Natural killer cell (primary cell): Measurements from ENCODE around the gene ADRA2C. TPM values are rescaled to one million over a fixed set of nuclear protein-coding genes. Genes with fewer than 3 reads are reported as not detected.

Source experiments
- ATAC-seq, 3 donors: fragments of 150-1000 bp in 2 of 3; fragments of 200-7000 bp in 1 of 3; cut with Tn5 transposase; 1 replicate in 1 of 3; 2 replicates in 2 of 3; pipeline ENCODE4 v1.10.0; 2021; ENCODE audit warnings: mild to moderate bottlenecking in 2 of 3, moderate library complexity in 2 of 3
- DNase-seq, 2 donors: peaks; one replicate each; pipeline versions ENCODE4 v3.0.0 to v3.0.0-alpha.2; 2013 to 2021; ENCODE audit warnings: mixed read lengths in 1 of 2
- H3K27ac ChIP-seq: one replicate; pipeline ENCODE4 v1.5.1; 2013; ENCODE audit warnings: mild to moderate bottlenecking, low read length
- H3K27me3 ChIP-seq: one replicate; pipeline ENCODE4 v1.6.1; 2013; ENCODE audit warnings: low read length; ENCODE audit not compliant: control insufficient read depth, insufficient read depth
- H3K36me3 ChIP-seq: one replicate; pipeline ENCODE4 v1.6.1; 2013; ENCODE audit warnings: low read length; ENCODE audit not compliant: control insufficient read depth, insufficient read depth
- H3K4me1 ChIP-seq: one replicate; pipeline ENCODE4 v1.6.1; 2013; ENCODE audit warnings: low read length; ENCODE audit not compliant: control insufficient read depth, insufficient read depth
- H3K4me3 ChIP-seq: one replicate; pipeline ENCODE4 v1.5.1; 2013; ENCODE audit warnings: low read length
- H3K9me3 ChIP-seq: one replicate; pipeline ENCODE4 v1.6.1; 2013; ENCODE audit warnings: low read length; ENCODE audit not compliant: control insufficient read depth, insufficient read depth
- H3K27ac Mint-ChIP-seq, 2 donors: one replicate each; pipeline ENCODE4 v1.8.0; 2022; ENCODE audit warnings: mild to moderate bottlenecking in 2 of 2, mixed read lengths in 2 of 2, moderate library complexity in 1 of 2
- H3K27me3 Mint-ChIP-seq, 2 donors: one replicate each; pipeline ENCODE4 v1.8.0; 2022; ENCODE audit warnings: low read depth in 2 of 2, mixed read lengths in 2 of 2
- H3K36me3 Mint-ChIP-seq: one replicate; pipeline ENCODE4 v1.8.0; 2022; ENCODE audit warnings: mixed read lengths
- H3K4me1 Mint-ChIP-seq, 2 donors: one replicate each; pipeline ENCODE4 v1.8.0; 2022; ENCODE audit warnings: mixed read lengths in 2 of 2
- H3K4me3 Mint-ChIP-seq: one replicate; pipeline ENCODE4 v1.8.0; 2022; ENCODE audit warnings: mild to moderate bottlenecking, moderate library complexity, mixed read lengths
- H3K9me3 Mint-ChIP-seq, 2 donors: one replicate each; pipeline ENCODE4 v1.8.0; 2022; ENCODE audit warnings: mixed read lengths in 2 of 2
- CTCF ChIP-seq: fragments of 200-600 bp; IDR thresholded peaks from one replicate; pipeline ENCODE4 v1.8.0; 2022; ENCODE audit warnings: antibody characterized with exemption
- WGBS: methylation state at CpG from one replicate; pipeline ENCODE4 v1.1.7; 2013; ENCODE audit warnings: missing lambda C conversion rate; ENCODE audit not compliant: insufficient coverage; 5-methylcytosine and 5-hydroxymethylcytosine counted together
- intact Hi-C: fragments of 100-400 bp; cut with micrococcal nuclease; formaldehyde crosslinking; loops from one replicate; pipeline ENCODE4 v1.14.2; 2022
- total RNA-seq, 4 donors: library from RNA; stranded (reverse); fragments of 120-200 nt in 1 of 4; gene quantifications; one replicate each; pipeline versions ENCODE4 v1.2.3 to v1.2.4, GENCODE V29; 2013 to 2022

ADRA2C gene
- total RNA-seq, 3 donors from 2014 or later (not counting 1 experiment from before 2014, with no cell fraction given) = not detected

GRCh38 chr4:3740256-3740655, 25.9 kb upstream of the ADRA2C start:
- peaks cover 30 to 32% of the 10 kb centered on the region in 2 donors for H3K27me3 Mint-ChIP-seq
- intact Hi-C loops = no loop called here
- no peak overlapping the region for H3K27ac Mint-ChIP-seq
- H3K9me3 Mint-ChIP-seq = no peaks in the 10 kb centered on the region
- H3K27me3 ChIP-seq = peaks cover 11% of the 10 kb centered on the region
- TF ChIP-seq CTCF = no peak
- peaks cover 10% of the 10 kb centered on the region for H3K4me1 ChIP-seq
- no peak overlapping the region for H3K4me3 Mint-ChIP-seq
- no peaks in the 10 kb centered on the region for H3K36me3 Mint-ChIP-seq
- DNase-seq (no peak), ATAC-seq (no peak)
- H3K9me3 ChIP-seq = peaks cover 6% of the 10 kb centered on the region
- 72% methylated on average over 24 of the region's 25 CpGs for WGBS
- no peak overlapping the region for H3K27ac ChIP-seq
- H3K36me3 ChIP-seq = no peaks in the 10 kb centered on the region
- H3K4me3 ChIP-seq = no peak overlapping the region
- H3K4me1 Mint-ChIP-seq = no peaks in the 10 kb centered on the region

- peaks cover 39 to 40% of the 10 kb centered on the region in 2 donors for H3K27me3 Mint-ChIP-seq
- ATAC-seq = no peak
- H3K27ac ChIP-seq = no peak overlapping the region
- H3K4me3 ChIP-seq = no peak overlapping the region
- no peak overlapping the region for H3K4me3 Mint-ChIP-seq
- peaks cover 10% of the 10 kb centered on the region for H3K4me1 ChIP-seq
- no peak for DNase-seq
- no peak for TF ChIP-seq CTCF
- H3K36me3 ChIP-seq = no peaks in the 10 kb centered on the region
- H3K27ac Mint-ChIP-seq = no peak overlapping the region
- intact Hi-C loops = no loop called here
- H3K9me3 Mint-ChIP-seq = no peaks in the 10 kb centered on the region
- H3K36me3 Mint-ChIP-seq = no peaks in the 10 kb centered on the region
- WGBS = 86% methylated on average over 19 of the region's 19 CpGs
- peaks cover 6% of the 10 kb centered on the region for H3K9me3 ChIP-seq
- peaks cover 0 to 6% of the 10 kb centered on the region in 2 donors for H3K4me1 Mint-ChIP-seq
- peaks cover 14% of the 10 kb centered on the region for H3K27me3 ChIP-seq
These were observed 24.8 kb upstream of the ADRA2C start for GRCh38 chr4:3741217-3742011.

- Mint-ChIP-seq H3K36me3 (no peaks in the 10 kb centered on the region), H3K27ac (no peak overlapping the region), H3K9me3 (no peaks in the 10 kb centered on the region), H3K4me1 (peaks cover 0 to 6% of the 10 kb centered on the region in 2 donors), H3K4me3 (no peak overlapping the region), H3K27me3 (peaks cover 40 to 48% of the 10 kb centered on the region in 2 donors)
- Histone ChIP-seq H3K4me3 (no peak overlapping the region), H3K27ac (no peak overlapping the region), H3K27me3 (peaks cover 21% of the 10 kb centered on the region), H3K36me3 (no peaks in the 10 kb centered on the region), H3K4me1 (peaks cover 10% of the 10 kb centered on the region), H3K9me3 (peaks cover 6% of the 10 kb centered on the region)
- 76% methylated on average over 3 of the region's 3 CpGs for WGBS
- TF ChIP-seq CTCF = no peak
- DNase-seq (no peak), ATAC-seq (no peak)
- intact Hi-C loops = no loop called here
These were observed 23.6 kb upstream of the ADRA2C start for GRCh38 chr4:3742610-3743009.
